Coronary artery (tissue), 2 donors: Measurements from ENCODE around the gene PRF1.

Source experiments
- DNase-seq: peaks from one replicate; pipeline ENCODE4 v3.0.0-alpha.2; 2017; ENCODE audit warnings: low spot score
- H3K27ac ChIP-seq, 2 donors: fragments of 200-600 bp; sonication (generic); one replicate each; pipeline ENCODE4 v1.5.1; 2016 to 2019
- H3K4me3 ChIP-seq: fragments of 200-600 bp; sonication (generic); 2 replicates; pipeline ENCODE4 v1.5.1; 2016; ENCODE audit warnings: mild to moderate bottlenecking, moderate library complexity
- TF ChIP-seq, protein P1 (sequence below): fragments of 200-600 bp; sonication (generic); IDR thresholded peaks from one replicate; pipeline ENCODE4 v1.5.1; 2019; ENCODE audit warnings: antibody characterized with exemption

The PRF1 gene

DNA sequence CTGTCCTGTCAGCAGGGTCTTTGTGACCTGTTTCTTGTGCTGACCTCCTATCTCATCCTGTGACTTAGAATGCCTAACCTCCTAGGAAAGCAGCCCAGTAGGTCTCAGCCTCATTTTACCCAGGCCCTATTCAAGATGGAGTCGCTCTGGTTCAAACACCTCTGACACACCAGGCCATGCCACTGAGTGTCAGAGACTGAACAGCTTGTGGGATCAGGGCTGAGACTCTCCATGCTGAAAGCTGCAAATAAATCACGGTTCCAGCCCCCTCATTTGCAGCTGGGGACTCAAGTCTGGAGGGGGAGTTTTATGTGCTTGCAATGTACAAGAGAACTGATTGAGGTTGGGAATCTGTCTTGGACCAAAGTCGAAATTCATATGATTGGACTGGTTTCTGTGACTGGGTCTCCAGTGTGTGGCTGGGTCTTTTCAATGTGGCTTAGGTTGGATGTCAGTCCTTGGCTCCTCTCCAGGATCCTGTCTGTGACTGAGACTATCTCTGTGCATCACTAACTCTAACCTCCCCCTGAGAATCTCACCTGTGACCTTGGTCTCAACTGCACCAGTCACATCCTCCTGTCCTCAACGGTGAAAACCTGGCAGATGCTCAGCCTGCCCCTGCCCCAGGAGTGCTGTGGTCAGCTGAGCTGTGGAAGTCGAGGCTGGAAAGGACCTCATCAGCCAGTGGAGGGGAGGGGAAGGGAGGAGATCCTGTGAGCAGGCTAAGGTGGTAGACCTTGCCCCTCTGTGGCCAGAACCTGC, 11.7 kb downstream of the PRF1 start:
- TF ChIP-seq, protein P1, sequence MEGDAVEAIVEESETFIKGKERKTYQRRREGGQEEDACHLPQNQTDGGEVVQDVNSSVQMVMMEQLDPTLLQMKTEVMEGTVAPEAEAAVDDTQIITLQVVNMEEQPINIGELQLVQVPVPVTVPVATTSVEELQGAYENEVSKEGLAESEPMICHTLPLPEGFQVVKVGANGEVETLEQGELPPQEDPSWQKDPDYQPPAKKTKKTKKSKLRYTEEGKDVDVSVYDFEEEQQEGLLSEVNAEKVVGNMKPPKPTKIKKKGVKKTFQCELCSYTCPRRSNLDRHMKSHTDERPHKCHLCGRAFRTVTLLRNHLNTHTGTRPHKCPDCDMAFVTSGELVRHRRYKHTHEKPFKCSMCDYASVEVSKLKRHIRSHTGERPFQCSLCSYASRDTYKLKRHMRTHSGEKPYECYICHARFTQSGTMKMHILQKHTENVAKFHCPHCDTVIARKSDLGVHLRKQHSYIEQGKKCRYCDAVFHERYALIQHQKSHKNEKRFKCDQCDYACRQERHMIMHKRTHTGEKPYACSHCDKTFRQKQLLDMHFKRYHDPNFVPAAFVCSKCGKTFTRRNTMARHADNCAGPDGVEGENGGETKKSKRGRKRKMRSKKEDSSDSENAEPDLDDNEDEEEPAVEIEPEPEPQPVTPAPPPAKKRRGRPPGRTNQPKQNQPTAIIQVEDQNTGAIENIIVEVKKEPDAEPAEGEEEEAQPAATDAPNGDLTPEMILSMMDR = no peak
- Histone ChIP-seq H3K27ac (no peak overlapping the region), H3K4me3 (no peak overlapping the region)
- no peak for DNase-seq

DNA sequence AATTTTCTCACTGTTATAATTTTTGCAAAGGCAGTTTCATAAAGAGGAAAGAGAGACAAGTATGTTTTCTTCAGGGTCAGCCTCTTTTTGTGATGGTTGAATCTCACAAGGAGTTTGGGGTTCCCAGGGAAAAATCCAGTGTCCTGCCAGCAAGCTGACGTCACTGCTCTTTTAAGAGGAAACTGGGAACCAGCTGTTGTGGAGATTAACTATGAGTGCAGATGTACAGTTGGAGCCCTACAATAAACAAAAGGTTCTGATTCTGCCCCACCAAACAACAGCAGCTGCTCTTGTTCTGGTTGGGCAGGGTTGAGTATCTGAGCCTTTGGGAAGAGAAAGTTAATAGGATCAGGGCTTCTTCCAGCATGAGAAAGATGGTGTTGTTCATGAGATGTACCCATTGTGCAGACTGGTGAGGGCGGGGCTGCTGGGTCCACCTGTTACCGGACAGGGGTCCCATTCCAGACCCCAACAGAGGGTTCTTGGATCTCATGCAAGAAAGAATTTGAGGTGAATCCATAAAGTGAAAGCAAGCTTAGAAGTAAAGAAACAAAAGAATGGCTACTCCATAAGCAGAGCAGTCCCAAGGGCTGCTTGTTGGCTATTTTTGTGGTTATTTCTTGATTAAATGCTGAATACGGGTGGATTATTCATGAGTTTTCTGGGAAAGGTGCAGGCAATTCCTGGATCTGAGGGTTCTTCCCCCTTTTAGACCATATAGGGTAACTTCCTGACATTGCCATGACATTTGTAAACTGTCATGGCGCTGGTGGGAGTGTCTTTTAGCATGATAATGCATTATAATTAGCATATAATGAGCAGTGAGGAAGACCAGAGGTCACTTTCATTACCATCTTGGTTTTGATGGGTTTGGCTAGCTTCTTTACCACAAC, 12.5 kb downstream of the PRF1 start:
- no peak overlapping the region for H3K4me3 ChIP-seq
- no peak overlapping the region for H3K27ac ChIP-seq
- TF ChIP-seq, protein P1 = no peak
- DNase-seq = no peak

DNA sequence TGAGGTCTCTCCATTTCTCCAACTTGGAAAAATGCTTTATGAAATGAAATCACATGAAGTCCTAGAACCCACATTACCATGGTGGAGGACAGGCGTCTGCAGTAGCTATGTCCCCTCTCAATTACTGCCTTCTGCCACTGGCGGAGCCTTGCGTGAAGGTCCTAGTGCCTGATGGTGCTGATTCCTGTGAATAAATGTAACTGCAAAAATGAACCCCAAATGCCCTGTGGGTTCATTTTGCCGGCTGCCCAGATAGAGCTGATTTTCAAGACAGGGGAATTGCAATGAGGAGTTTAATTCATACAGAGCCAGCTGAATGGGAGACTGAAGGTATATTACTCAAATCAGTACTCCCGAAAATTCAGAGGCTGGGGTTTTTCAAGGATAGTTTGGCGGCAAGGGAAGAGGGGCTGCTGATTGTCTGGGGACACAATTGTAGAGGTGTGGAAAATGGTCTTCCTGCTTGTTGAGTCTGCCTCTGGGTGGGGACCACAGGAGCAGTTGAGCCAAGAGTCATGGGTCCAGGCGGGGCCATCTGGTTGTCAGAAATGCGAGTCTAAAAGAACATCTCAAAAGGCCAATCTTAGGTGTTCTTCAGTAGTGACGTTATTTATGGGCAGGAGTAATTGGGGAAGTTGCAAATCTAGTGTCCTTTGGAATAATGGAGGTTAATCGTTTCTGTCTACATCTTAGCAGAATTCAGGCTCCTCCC, 13.5 kb downstream of the PRF1 start:
- no peak overlapping the region for H3K27ac ChIP-seq
- H3K4me3 ChIP-seq = no peak overlapping the region
- DNase-seq = no peak
- TF ChIP-seq, protein P1 = no peak

DNA sequence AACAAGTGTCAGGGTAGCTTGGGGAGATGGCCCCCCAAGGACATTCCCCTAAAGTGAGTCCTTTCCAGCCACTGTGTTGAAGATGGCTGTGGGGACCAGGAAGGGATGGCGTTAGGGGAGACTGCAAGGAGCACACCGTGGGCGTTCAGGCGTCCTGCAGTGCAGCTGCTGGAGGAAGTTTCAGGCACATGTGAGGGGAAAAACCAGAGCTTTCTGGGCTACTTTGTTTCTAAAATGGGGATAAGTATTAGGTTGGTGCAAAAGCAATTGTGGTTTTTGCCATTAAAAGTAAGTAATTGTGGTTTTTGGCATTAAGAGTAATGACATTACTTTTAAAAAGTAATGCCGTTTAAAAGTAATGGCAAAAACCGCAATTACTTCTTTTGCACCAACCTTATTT, 14.3 kb downstream of the PRF1 start:
- Histone ChIP-seq H3K4me3 (no peak overlapping the region), H3K27ac (no peak overlapping the region)
- TF ChIP-seq, protein P1 = no peak
- DNase-seq = no peak

DNA sequence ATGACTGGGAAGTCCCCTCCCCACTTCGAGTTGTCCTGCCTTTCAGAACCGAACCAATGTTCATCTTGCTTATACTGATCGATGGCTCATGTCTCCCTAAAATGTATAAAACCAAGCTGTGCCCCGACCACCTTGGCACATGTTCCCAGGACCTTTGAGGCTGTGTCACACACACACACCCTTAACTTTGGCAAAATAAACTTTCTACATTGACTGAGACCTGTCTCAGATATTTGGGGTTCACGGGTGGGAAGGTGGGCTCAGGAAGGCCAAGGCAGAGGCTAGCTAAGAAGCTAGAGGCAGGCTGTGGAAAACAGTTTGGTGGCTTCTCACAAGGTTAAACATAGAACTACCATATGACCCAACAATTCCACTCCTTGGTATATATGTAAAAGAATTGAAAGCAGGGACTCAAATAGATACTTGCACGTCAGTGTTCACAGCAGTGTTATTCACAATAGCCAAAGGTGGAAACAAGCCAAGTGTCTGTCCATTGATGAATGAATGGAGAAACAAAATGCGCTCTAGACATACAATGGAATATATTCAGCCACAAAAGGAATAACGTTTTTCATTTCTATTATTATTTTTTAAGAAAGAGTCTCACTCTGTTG, 15.4 kb downstream of the PRF1 start:
- no peak overlapping the region for H3K4me3 ChIP-seq
- DNase-seq = no peak
- TF ChIP-seq, protein P1 = no peak
- H3K27ac ChIP-seq = no peak overlapping the region

DNA sequence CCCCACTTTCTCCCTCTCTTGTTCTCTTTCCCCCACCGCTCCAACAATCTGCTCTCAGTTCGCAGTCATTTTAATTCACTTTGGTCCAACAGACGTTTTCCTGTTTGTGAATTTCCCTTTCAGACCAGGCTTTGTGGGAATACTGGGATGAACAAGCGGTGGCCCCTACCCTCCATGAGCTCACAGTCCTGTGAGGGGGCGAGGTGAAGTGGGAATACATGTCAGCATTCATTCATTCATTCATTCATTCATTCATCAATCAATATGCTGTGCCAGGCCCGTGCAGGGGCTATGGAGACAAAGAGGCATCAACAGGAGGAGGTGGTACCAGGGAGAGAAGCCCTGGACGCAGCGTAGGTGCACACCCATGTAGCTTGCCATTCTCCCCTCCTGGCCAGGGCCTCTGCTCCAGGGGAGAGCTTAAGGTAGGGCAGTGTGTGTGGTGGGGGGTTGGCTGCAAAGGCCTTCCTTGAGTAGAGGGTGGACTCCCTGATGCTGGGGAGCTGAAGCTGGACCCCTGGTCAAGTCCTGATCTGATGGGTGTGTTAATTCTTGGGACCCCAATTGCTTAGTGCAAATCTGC, 16.1 kb downstream of the PRF1 start:
- DNase-seq = no peak
- TF ChIP-seq, protein P1 = no peak
- no peak overlapping the region for H3K27ac ChIP-seq
- H3K4me3 ChIP-seq = no peak overlapping the region
